ENCODE results near the gene ZBTB47. TPM values are rescaled to one million over a fixed set of nuclear protein-coding genes. Genes with fewer than 3 reads are reported as not detected.

ZBTB47 gene
- total and polyA plus RNA-seq, 8 donors, result 10.1 to 40.3 (median 23.4) TPM

GRCh38 chr3:42700366-42701288 lies 47.1 kb downstream of the ZBTB47 start:
- Histone ChIP-seq H3K4me3 (no peak overlapping the region), H3K36me3 (no peaks in the 10 kb centered on the region), H3K9me3 (no peaks in the 10 kb centered on the region), H3K27me3 (peaks cover 0 to 29% (median 0%) of the 10 kb centered on the region in 3 donors), H3K4me1 (peaks cover 0 to 4% (median 0%) of the 10 kb centered on the region in 4 donors), H3K27ac (no peak overlapping the region)
- intact Hi-C loops (cut with DNase I; ENCODE audit: low total_unique reads), result no loop called here
- TF ChIP-seq POLR2A (IDR thresholded peaks at IDR 0.05) (no peak), EP300 (IDR thresholded peaks at IDR 0.05) (no peak), CTCF (IDR thresholded peaks at IDR 0.05) (no peak), POLR2AphosphoS5 (IDR thresholded peaks at IDR 0.05) (no peak)
- WGBS, 5 donors, result 64 to 78% (median 69%) methylated on average over 11 to 15 of the region's 15 CpGs
- peak in 1 of 2 donors; percentile 22 for DNase-seq

- H3K36me3 ChIP-seq, result no peaks in the 10 kb centered on the region
- H3K4me1 ChIP-seq, result peaks cover 0 to 4% (median 0%) of the 10 kb centered on the region in 4 donors
- H3K4me3 ChIP-seq, result no peak overlapping the region
- H3K9me3 ChIP-seq, result no peaks in the 10 kb centered on the region
- peak; percentile 54 to 82 for DNase-seq
- no peak overlapping the region for H3K27ac ChIP-seq
- H3K27me3 ChIP-seq, result peaks cover 0 to 29% (median 0%) of the 10 kb centered on the region in 3 donors
- TF ChIP-seq POLR2AphosphoS5 (IDR thresholded peaks at IDR 0.05) (no peak), POLR2A (IDR thresholded peaks at IDR 0.05) (no peak), CTCF (IDR thresholded peaks at IDR 0.05) (no peak), EP300 (IDR thresholded peaks at IDR 0.05) (no peak)
- intact Hi-C loops (cut with DNase I; ENCODE audit: low total_unique reads), result no loop called here
- WGBS, 5 donors, result 28 to 37% (median 31%) methylated on average over 10 to 15 of the region's 15 CpGs
These were observed 48.0 kb downstream of the ZBTB47 start for GRCh38 chr3:42701371-42702065.

- Histone ChIP-seq H3K4me3 (no peak within 1 kb of the TSS), H3K4me1 (peaks cover 0 to 4% (median 0%) of the 10 kb centered on the region in 4 donors), H3K27ac (no peak within 1 kb of the TSS), H3K36me3 (no peaks in the 10 kb centered on the region), H3K9me3 (no peaks in the 10 kb centered on the region), H3K27me3 (peaks cover 0 to 21% (median 0%) of the 10 kb centered on the region in 3 donors)
- TF ChIP-seq POLR2AphosphoS5 (IDR thresholded peaks at IDR 0.05) (no peak), EP300 (IDR thresholded peaks at IDR 0.05) (no peak), CTCF (IDR thresholded peaks at IDR 0.05) (no peak), POLR2A (IDR thresholded peaks at IDR 0.05) (no peak)
- DNase-seq, result peak; percentile 17 to 20
- intact Hi-C loops (cut with DNase I; ENCODE audit: low total_unique reads), result no loop called here
- 56 to 79% (median 73%) methylated on average over 8 to 21 of the region's 21 CpGs for WGBS, 5 donors
These were observed 48.8 kb downstream of the ZBTB47 start, which contains the start of gene HHATL for GRCh38 chr3:42702066-42702951. HHATL (minus strand) TSS chr3:42702798; CDS start chr3:42700826, 1,972 bp downstream.

Measured in stomach (tissue), 9 donors.